K562 (cell line): Measurements from ENCODE around the gene COMMD1.

Experiments used
- CBX1 ChIP-seq: sonication (generic); IDR thresholded peaks from 2 replicates; pipeline ENCODE4 v1.6.1; 2016; ENCODE audit warnings: antibody characterized with exemption, low read depth, mild to moderate bottlenecking
- MEF2A ChIP-seq: IDR thresholded peaks from 2 replicates; pipeline ENCODE4 v1.6.1; 2011; ENCODE audit warnings: low read depth, mild to moderate bottlenecking, low read length, moderate library complexity; ENCODE audit not compliant: control insufficient read depth
- POLR2B ChIP-seq: fragments of 450-650 bp; IDR thresholded peaks from 2 replicates; pipeline ENCODE4 v1.6.1; 2018; ENCODE audit warnings: low read depth; ENCODE audit not compliant: partially characterized antibody
- TFAP4 ChIP-seq: sonication (generic); formaldehyde crosslinking; IDR thresholded peaks from 2 replicates; pipeline ENCODE4 v1.8.0; 2022; ENCODE audit warnings: missing genetic modification reagents, mild to moderate bottlenecking, moderate library complexity, borderline replicate concordance
- TOE1 ChIP-seq, 2 experiments: fragments of 450-650 bp in 1 of 2; sonication (generic) in 1 of 2; formaldehyde crosslinking in 1 of 2; IDR thresholded peaks; 2 replicates each; pipeline versions ENCODE4 v1.7.1 to v1.8.0; 2016 to 2022; ENCODE audit warnings: borderline replicate concordance in 2 of 2, mild to moderate bottlenecking in 2 of 2, antibody characterized with exemption in 1 of 2, inconsistent platforms in 1 of 2, low read depth in 1 of 2, missing genetic modification reagents in 1 of 2, moderate library complexity in 1 of 2
- ZBTB1 ChIP-seq: sonication (generic); formaldehyde crosslinking; IDR thresholded peaks from 2 replicates; pipeline ENCODE4 v1.8.1; 2023; ENCODE audit warnings: missing genetic modification reagents, low read depth, mild to moderate bottlenecking, borderline replicate concordance
- ZNF12 ChIP-seq: sonication (generic); formaldehyde crosslinking; IDR thresholded peaks from 2 replicates; pipeline ENCODE4 v1.4.0; 2020; ENCODE audit warnings: mild to moderate bottlenecking, missing genetic modification reagents
- ZNF3 ChIP-seq: fragments of 250-450 bp; sonication (Bioruptor Pico); IDR thresholded peaks from 2 replicates; pipeline ENCODE4 v1.5.0; 2021; ENCODE audit warnings: mild to moderate bottlenecking, moderate library complexity
- ZNF76 ChIP-seq: fragments of 250-450 bp; sonication (Bioruptor Pico); IDR thresholded peaks from 2 replicates; pipeline ENCODE4 v1.4.0; 2020; ENCODE audit warnings: mild to moderate bottlenecking, moderate library complexity, borderline replicate concordance
- TF ChIP-seq, protein P1 (sequence below), 3 experiments: IDR thresholded peaks in 2 of 3; conservative IDR thresholded peaks in 1 of 3; 2 replicates each; pipeline ENCODE4 v1.5.1; 2011 to 2012; ENCODE audit warnings: low read length in 3 of 3, mild to moderate bottlenecking in 3 of 3, control low read depth in 2 of 3, improper control_type of control experiment in 1 of 3, inconsistent platforms in 1 of 3, low read depth in 1 of 3, mixed read lengths in 1 of 3, moderate library complexity in 1 of 3; ENCODE audit not compliant: insufficient read depth in 2 of 3

DNA sequence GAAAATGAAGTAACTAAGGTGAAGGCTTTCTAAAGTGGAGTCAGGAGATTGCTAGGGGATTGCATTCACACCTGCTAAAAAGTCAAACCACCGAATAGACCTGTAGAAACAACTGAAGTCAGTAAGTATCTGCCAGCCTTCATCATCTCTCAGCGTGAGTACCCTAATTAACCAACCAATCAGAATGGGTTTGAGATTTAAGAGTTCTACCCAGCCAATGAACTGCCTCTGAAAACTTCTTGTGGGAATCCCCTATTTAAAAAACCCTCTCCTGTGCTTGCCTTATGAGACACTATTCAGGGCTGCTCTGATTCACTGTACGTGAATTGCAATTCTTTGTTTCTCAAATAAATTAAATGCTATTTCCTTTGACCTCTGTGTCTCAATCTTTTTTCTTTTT, 48.2 kb upstream of the COMMD1 start:
- TF ChIP-seq ZNF3 (CRISPR knock-in tag) (no peak), ZBTB1 (CRISPR knock-in tag) (no peak), ZNF76 (CRISPR knock-in tag) (no peak), TOE1 (IDR thresholded peaks at IDR 0.05; ENCODE audit: borderline replicate concordance) (no peak), TOE1 (CRISPR knock-in tag; IDR thresholded peaks at IDR 0.05; ENCODE audit: borderline replicate concordance, low read depth) (no peak), CBX1 (no peak), POLR2B (no peak), ZNF12 (CRISPR knock-in tag) (no peak), MEF2A (no peak), TFAP4 (CRISPR knock-in tag) (no peak)
- TF ChIP-seq, protein P1, sequence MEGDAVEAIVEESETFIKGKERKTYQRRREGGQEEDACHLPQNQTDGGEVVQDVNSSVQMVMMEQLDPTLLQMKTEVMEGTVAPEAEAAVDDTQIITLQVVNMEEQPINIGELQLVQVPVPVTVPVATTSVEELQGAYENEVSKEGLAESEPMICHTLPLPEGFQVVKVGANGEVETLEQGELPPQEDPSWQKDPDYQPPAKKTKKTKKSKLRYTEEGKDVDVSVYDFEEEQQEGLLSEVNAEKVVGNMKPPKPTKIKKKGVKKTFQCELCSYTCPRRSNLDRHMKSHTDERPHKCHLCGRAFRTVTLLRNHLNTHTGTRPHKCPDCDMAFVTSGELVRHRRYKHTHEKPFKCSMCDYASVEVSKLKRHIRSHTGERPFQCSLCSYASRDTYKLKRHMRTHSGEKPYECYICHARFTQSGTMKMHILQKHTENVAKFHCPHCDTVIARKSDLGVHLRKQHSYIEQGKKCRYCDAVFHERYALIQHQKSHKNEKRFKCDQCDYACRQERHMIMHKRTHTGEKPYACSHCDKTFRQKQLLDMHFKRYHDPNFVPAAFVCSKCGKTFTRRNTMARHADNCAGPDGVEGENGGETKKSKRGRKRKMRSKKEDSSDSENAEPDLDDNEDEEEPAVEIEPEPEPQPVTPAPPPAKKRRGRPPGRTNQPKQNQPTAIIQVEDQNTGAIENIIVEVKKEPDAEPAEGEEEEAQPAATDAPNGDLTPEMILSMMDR (IDR thresholded peaks at IDR 0.05 in 2 of 3, conservative IDR thresholded peaks at IDR 0.05 in 1 of 3; ENCODE audit: insufficient read depth in 2 of 3, low read depth in 1 of 3, low read length in 3 of 3), result no peak
